ENCODE data around the gene OPRL1.

The OPRL1 gene

GRCh38 chr20:64042054-64042781 lies 37.7 kb upstream of the OPRL1 start:
- peak in 1 of 2 experiments; percentile 6 for DNase-seq

GRCh38 chr20:64043768-64044167 lies 36.1 kb upstream of the OPRL1 start:
- DNase-seq: no peak

- DNase-seq: no peak
Observed at GRCh38 chr20:64044484-64045247, 35.2 kb upstream of the OPRL1 start.

- DNase-seq: no peak
Observed at GRCh38 chr20:64045346-64046011, 34.4 kb upstream of the OPRL1 start.

GRCh38 chr20:64047046-64047389 lies 32.9 kb upstream of the OPRL1 start:
- no peak for DNase-seq

GRCh38 chr20:64047968-64048401 lies 31.9 kb upstream of the OPRL1 start:
- DNase-seq: no peak

- DNase-seq: no peak
Observed at GRCh38 chr20:64048402-64049044, 31.4 kb upstream of the OPRL1 start.

GRCh38 chr20:64049060-64049877 lies 30.6 kb upstream of the OPRL1 start, which contains the start of gene SOX18:
SOX18 (minus strand) TSS chr20:64049639; CDS start chr20:64049516, 123 bp downstream.
- DNase-seq: peak in 1 of 2 experiments; percentile 17

- no peak for DNase-seq
Observed at GRCh38 chr20:64049878-64050260, 30.0 kb upstream of the OPRL1 start.

GRCh38 chr20:64050261-64051032 lies 29.4 kb upstream of the OPRL1 start:
- DNase-seq: no peak

- DNase-seq: no peak
Observed at GRCh38 chr20:64051033-64051452, 28.8 kb upstream of the OPRL1 start.

GRCh38 chr20:64051561-64052325 lies 28.1 kb upstream of the OPRL1 start:
- no peak for DNase-seq

GRCh38 chr20:64052326-64052722 lies 27.6 kb upstream of the OPRL1 start:
- no peak for DNase-seq

GRCh38 chr20:64052987-64053840 lies 26.7 kb upstream of the OPRL1 start:
- no peak for DNase-seq

GRCh38 chr20:64053841-64054661 lies 25.8 kb upstream of the OPRL1 start:
- DNase-seq: peak; percentile 44 to 49

- no peak for DNase-seq
Observed at GRCh38 chr20:64055396-64055892, 24.4 kb upstream of the OPRL1 start.

GRCh38 chr20:64055893-64056638 lies 23.8 kb upstream of the OPRL1 start:
- no peak for DNase-seq

GRCh38 chr20:64056639-64056888 lies 23.3 kb upstream of the OPRL1 start:
- no peak for DNase-seq

Measured in Kasumi-1 (cell line).